GM23248 (cell line): ENCODE measurements around the gene FAM118A. TPM values are rescaled to one million over a fixed set of nuclear protein-coding genes. Genes with fewer than 3 reads are reported as not detected.

Source experiments
- DNase-seq: peaks from one replicate; pipeline ENCODE4 v3.0.0-alpha.2; 2015
- H2AFZ ChIP-seq: fragments of 200-600 bp; sonication (generic); 2 replicates; pipeline ENCODE4 v1.6.1; 2016; ENCODE audit warnings: antibody characterized with exemption
- H3F3A ChIP-seq: fragments of 200-600 bp; sonication (generic); 2 replicates; pipeline ENCODE4 v1.6.1; 2016; ENCODE audit warnings: mild to moderate bottlenecking, antibody characterized with exemption, mixed run types; ENCODE audit not compliant: insufficient read depth
- H3K27ac ChIP-seq: fragments of 200-600 bp; sonication (generic); 2 replicates; pipeline ENCODE4 v1.5.1; 2016; ENCODE audit warnings: mild to moderate bottlenecking
- H3K27me3 ChIP-seq: fragments of 200-600 bp; sonication (generic); replicated peaks from 2 replicates; pipeline ENCODE4 v1.6.1; 2016; ENCODE audit warnings: mild to moderate bottlenecking; ENCODE audit not compliant: insufficient read depth
- H3K36me3 ChIP-seq: fragments of 200-600 bp; sonication (generic); 2 replicates; pipeline ENCODE4 v1.6.1; 2016; ENCODE audit warnings: low read depth, mild to moderate bottlenecking
- H3K4me1 ChIP-seq: fragments of 200-600 bp; sonication (generic); 2 replicates; pipeline ENCODE4 v1.6.1; 2016; ENCODE audit warnings: mild to moderate bottlenecking; ENCODE audit not compliant: insufficient read depth
- H3K4me2 ChIP-seq: fragments of 200-600 bp; sonication (generic); one replicate; pipeline ENCODE4 v1.6.1; 2016; ENCODE audit warnings: mild to moderate bottlenecking; ENCODE audit not compliant: unreplicated experiment
- H3K4me3 ChIP-seq: fragments of 200-600 bp; sonication (generic); 2 replicates; pipeline ENCODE4 v1.5.1; 2016; ENCODE audit warnings: mild to moderate bottlenecking
- H3K79me2 ChIP-seq: fragments of 200-600 bp; sonication (generic); 2 replicates; pipeline ENCODE4 v1.6.1; 2016; ENCODE audit warnings: mild to moderate bottlenecking; ENCODE audit not compliant: insufficient read depth
- H3K9ac ChIP-seq: fragments of 200-600 bp; sonication (generic); 2 replicates; pipeline ENCODE4 v1.6.1; 2016; ENCODE audit warnings: mild to moderate bottlenecking
- H3K9me2 ChIP-seq: fragments of 200-600 bp; sonication (generic); 2 replicates; pipeline ENCODE4 v1.6.1; 2016; ENCODE audit warnings: mixed run types, mild to moderate bottlenecking, moderate library complexity; ENCODE audit not compliant: insufficient read depth
- H3K9me3 ChIP-seq: fragments of 200-600 bp; sonication (generic); one replicate; pipeline ENCODE4 v1.6.1; 2017; ENCODE audit warnings: low read depth
- H4K20me1 ChIP-seq: fragments of 200-600 bp; sonication (generic); 2 replicates; pipeline ENCODE4 v1.6.0; 2016; ENCODE audit not compliant: insufficient read depth
- EZH2 ChIP-seq: fragments of 200-600 bp; sonication (generic); IDR thresholded peaks from 2 replicates; pipeline ENCODE4 v1.6.1; 2018; ENCODE audit warnings: antibody characterized with exemption, mild to moderate bottlenecking; ENCODE audit not compliant: insufficient read depth, poor library complexity, severe bottlenecking
- EZH2phosphoT487 ChIP-seq: fragments of 200-600 bp; sonication (generic); IDR thresholded peaks from 2 replicates; pipeline ENCODE4 v1.6.1; 2018; ENCODE audit warnings: antibody characterized with exemption, moderate library complexity, mild to moderate bottlenecking, low read depth; ENCODE audit not compliant: insufficient read depth
- WGBS, 2 experiments: methylation state at CpG; one replicate each; pipeline ENCODE4 v1.1.6; 2015 to 2017; ENCODE audit warnings: low lambda C conversion rate in 2 of 2, low coverage in 1 of 2; ENCODE audit errors: missing lambda C conversion rate in 2 of 2; 5-methylcytosine and 5-hydroxymethylcytosine counted together
- in situ Hi-C: fragments of 300-500 bp; cut with MboI; formaldehyde crosslinking; loops from 2 replicates; pipeline ENCODE4 v1.15.0; 2020
- polyA plus RNA-seq: library from polyadenylated mRNA; unstranded; fragments of >200 nt; fragmentation: Nextera tagmentation; extraction: Ambion mirVana; gene quantifications from 2 replicates; pipeline ENCODE4 v1.2.1, GENCODE V29; 2016
- total RNA-seq: library from RNA; depleted of rRNA; stranded (reverse); fragments of >200 nt; shearing (Covaris generic); gene quantifications from 2 replicates; pipeline ENCODE4 v1.2.3, GENCODE V29; 2014

The FAM118A gene
- total and polyA plus RNA-seq, 2 experiments from 2014 or later: 8.5 to 11.1 TPM

- Histone ChIP-seq H3K4me2 (no peak overlapping the region), H2AFZ (no peak overlapping the region), H3K9ac (no peak overlapping the region), H3K9me2 (no peaks in the 10 kb centered on the region), H3K36me3 (no peaks in the 10 kb centered on the region; the same call in 1 of the 2 replicates), H3K4me1 (peaks cover 18% of the 10 kb centered on the region), H3K9me3 (no peaks in the 10 kb centered on the region), H3K27ac (no peak overlapping the region), H3K4me3 (no peak overlapping the region), H3K79me2 (no peaks in the 10 kb centered on the region), H3K27me3 (no peaks in the 10 kb centered on the region), H3F3A (peaks cover 11% of the 10 kb centered on the region; the same call in 1 of the 2 replicates), H4K20me1 (no peaks in the 10 kb centered on the region)
- DNase-seq: no peak
- in situ Hi-C loops: no loop called here
- WGBS, 2 experiments: 90 to 91% methylated on average over 7 of the region's 7 CpGs
- no peak for TF ChIP-seq EZH2phosphoT487
- no peak for TF ChIP-seq EZH2
These were observed 22.3 kb downstream of the FAM118A start for GRCh38 chr22:45332001-45332400.

- Histone ChIP-seq H3K27me3 (no peaks in the 10 kb centered on the region), H3K9ac (no peak overlapping the region), H3F3A (0 out of 2 replicates have a peak, but pooled peaks cover 9% of the 10 kb centered on the region), H2AFZ (no peak overlapping the region), H3K4me3 (no peak overlapping the region), H3K27ac (no peak overlapping the region), H3K9me2 (no peaks in the 10 kb centered on the region), H4K20me1 (no peaks in the 10 kb centered on the region), H3K4me1 (peaks cover 14% of the 10 kb centered on the region), H3K9me3 (no peaks in the 10 kb centered on the region), H3K36me3 (no peaks in the 10 kb centered on the region; the same call in 1 of the 2 replicates), H3K79me2 (no peaks in the 10 kb centered on the region), H3K4me2 (no peak overlapping the region)
- WGBS, 2 experiments: 25% methylated on average over 5 of the region's 5 CpGs
- peak; percentile 54 for DNase-seq
- TF ChIP-seq EZH2phosphoT487 (no peak), EZH2 (no peak)
- in situ Hi-C loops: no loop called here
These were observed 24.3 kb downstream of the FAM118A start for GRCh38 chr22:45334068-45334467.

DNA sequence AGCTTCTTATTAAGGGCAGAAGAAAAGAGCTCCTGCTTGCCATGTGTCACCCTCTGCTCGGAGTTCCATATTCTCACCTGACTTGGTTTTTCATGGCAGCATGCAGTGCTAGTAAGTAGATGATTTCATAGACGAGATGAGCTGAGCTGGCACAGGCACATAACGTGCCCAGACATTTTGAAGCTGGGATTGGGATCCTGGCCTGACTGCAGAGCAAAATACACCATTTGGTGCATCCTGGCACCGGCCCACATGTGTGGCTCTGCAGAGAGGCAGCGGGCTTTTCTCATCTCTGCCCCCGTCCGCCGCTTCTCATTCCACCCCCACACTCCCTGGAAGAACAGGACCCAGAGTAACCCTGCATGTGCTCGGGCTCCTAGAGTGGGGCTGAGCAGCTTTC lies 24.8 kb downstream of the FAM118A start:
- Histone ChIP-seq H3K27me3 (no peaks in the 10 kb centered on the region), H3K9ac (no peak overlapping the region), H3K4me1 (peaks cover 11% of the 10 kb centered on the region), H3K27ac (no peak overlapping the region), H2AFZ (no peak overlapping the region), H3F3A (0 out of 2 replicates have a peak, but pooled peaks cover 7% of the 10 kb centered on the region), H3K4me2 (no peak overlapping the region), H3K79me2 (no peaks in the 10 kb centered on the region), H4K20me1 (no peaks in the 10 kb centered on the region), H3K4me3 (no peak overlapping the region), H3K9me2 (no peaks in the 10 kb centered on the region), H3K9me3 (no peaks in the 10 kb centered on the region), H3K36me3 (no peaks in the 10 kb centered on the region; the same call in 1 of the 2 replicates)
- TF ChIP-seq EZH2phosphoT487: no peak
- TF ChIP-seq EZH2: no peak
- in situ Hi-C loops: no loop called here
- no peak for DNase-seq
- 77 to 80% methylated on average over 8 to 9 of the region's 9 CpGs for WGBS, 2 experiments

DNA sequence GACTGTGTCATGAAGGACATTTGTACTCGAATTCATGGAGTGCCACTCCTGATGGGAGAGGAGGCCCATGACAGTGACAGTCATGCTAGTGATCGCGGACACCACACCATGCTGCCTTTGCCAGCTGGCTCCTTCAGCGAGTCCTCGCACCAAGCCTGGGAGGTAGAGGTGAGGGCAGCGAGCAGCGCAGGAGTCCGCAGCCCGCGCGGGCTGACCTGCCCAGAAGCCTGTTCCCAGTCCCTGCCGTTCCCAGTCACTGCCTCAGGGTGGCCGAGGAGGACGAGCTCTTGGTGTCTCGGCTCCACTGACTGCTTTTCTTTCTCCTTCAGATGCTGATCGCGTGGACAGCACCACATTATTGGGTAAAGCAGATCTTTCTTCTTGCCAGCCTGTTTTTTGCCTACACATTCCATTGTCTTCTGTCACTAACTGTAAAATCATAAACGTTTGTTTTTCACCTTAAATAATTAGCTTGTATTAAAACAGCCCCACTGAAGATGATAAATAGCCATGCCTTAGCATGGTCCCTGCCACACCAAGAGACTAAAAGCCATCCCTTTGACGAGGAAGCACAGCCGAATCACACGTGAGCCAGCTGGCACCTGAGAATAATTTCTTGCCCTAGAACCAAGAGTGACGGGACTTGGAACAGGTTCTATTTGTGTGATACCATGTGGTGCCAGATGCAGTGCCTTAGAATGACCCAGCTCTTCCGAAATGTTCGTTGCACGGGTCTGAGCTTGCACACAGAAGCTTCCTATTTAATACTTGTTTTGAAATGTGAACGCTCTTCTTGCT lies 25.5 kb downstream of the FAM118A start:
- peak; percentile 63 for DNase-seq

More for the DNA sequence above, 25.5 kb downstream of the FAM118A start:
- WGBS, 2 experiments: 50 to 51% methylated on average over 26 of the region's 26 CpGs
- H3K4me3 ChIP-seq: no peak overlapping the region
- H3K9me2 ChIP-seq: no peaks in the 10 kb centered on the region
- H3K9ac ChIP-seq: no peak overlapping the region
- no peaks in the 10 kb centered on the region for H4K20me1 ChIP-seq
- in situ Hi-C loops: no loop called here
- H3F3A ChIP-seq: 0 out of 2 replicates have a peak, but pooled peaks cover 7% of the 10 kb centered on the region
- no peak overlapping the region for H2AFZ ChIP-seq
- no peak for TF ChIP-seq EZH2
- TF ChIP-seq EZH2phosphoT487: no peak
- H3K27ac ChIP-seq: no peak overlapping the region
- no peaks in the 10 kb centered on the region for H3K79me2 ChIP-seq
- H3K4me2 ChIP-seq: no peak overlapping the region
- no peaks in the 10 kb centered on the region for H3K27me3 ChIP-seq
- no peaks in the 10 kb centered on the region; the same call in 1 of the 2 replicates for H3K36me3 ChIP-seq
- H3K4me1 ChIP-seq: peaks cover 11% of the 10 kb centered on the region
- H3K9me3 ChIP-seq: no peaks in the 10 kb centered on the region
